ENCODE data around the gene PAWR. TPM values are rescaled to one million over a fixed set of nuclear protein-coding genes. Genes with fewer than 3 reads are reported as not detected.
A peak's percentile ranks its signal among the peaks of the same experiment; 100 is the strongest.

Gene PAWR
- total and polyA plus RNA-seq, 2 of the 13 experiments (the other 11 are each of a cell fraction or from before 2014, with no cell fraction given) = 29.1 to 36.1 TPM

DNA sequence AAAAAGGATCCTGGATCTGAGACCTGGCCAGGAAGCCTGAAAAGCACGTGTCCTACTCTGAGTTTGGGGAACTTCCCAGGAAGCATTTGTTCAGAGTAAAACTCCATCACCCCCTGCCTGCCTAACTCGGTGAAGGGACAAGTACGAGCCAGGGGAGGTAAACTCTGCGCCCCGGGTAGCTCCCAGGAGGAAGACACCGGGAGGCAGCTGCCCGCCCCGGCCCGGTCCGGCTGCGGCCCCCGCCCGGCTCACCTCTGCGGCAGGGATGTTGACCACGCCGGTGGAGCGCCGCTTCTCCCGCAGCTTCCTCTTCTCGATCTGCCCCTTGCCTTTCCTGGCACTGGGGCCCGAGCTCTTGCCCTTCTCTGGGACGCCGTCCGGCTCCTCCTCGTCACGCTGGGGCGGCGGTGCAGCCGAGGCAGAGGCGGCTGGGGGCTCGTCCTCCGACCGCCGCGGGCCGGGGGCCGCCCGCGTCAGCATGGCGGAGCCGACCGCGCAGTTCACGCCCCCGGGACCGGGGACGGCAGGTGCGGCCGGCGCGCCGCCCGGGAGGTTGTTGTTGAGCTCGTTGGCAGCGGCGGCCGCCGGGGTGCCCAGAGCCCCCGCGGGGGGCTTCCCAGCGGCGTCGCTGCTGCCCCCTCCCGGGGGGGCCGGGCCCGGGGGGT, 1.2 kb downstream of the PAWR start (continued):
- TF ChIP-seq SRY (CRISPR knock-in tag; IDR thresholded peaks at IDR 0.05) (peak; percentile 79; the same call in 1 of the 2 replicates), ELF3 (CRISPR knock-in tag; IDR thresholded peaks at IDR 0.05) (no peak), ZSCAN25 (CRISPR knock-in tag; IDR thresholded peaks at IDR 0.05) (peak; percentile 62; the same call in 1 of the 2 replicates), SNRNP70 (IDR thresholded peaks at IDR 0.05; ENCODE audit: low read depth, low read length) (no peak), SP1 (IDR thresholded peaks at IDR 0.05) (no peak), SP1 (CRISPR knock-in tag; IDR thresholded peaks at IDR 0.05) (no peak), HDAC1 (CRISPR knock-in tag; IDR thresholded peaks at IDR 0.05) (peak; percentile 52; the same call in 1 of the 2 replicates), ATF7-NPFF (CRISPR knock-in tag; IDR thresholded peaks at IDR 0.05; ENCODE audit: low read depth) (peak; percentile 21; the same call in 1 of the 2 replicates), RAD51 (IDR thresholded peaks at IDR 0.05; ENCODE audit: borderline replicate concordance) (no peak), ZNF510 (CRISPR knock-in tag; IDR thresholded peaks at IDR 0.05; ENCODE audit: low read depth) (no peak), ZNF672 (CRISPR knock-in tag; IDR thresholded peaks at IDR 0.05) (no peak), SRF (IDR thresholded peaks at IDR 0.05; ENCODE audit: low read depth, low read length) (no peak)

- intact Hi-C loops (cut with micrococcal nuclease; ENCODE audit: unreplicated experiment) = loop anchor here (5.0 kb wide), 1 partner anchor 47 kb away; no protein-coding TSS in a partner anchor
- H3K9me3 ChIP-seq (ENCODE audit: low read length) = no peaks in the 10 kb centered on the region
Observed at GRCh38 chr12:79689061-79689476, 1.7 kb downstream of the PAWR start.

More at GRCh38 chr12:79689061-79689476, 1.7 kb downstream of the PAWR start:
- ATAC-seq (no peak), DNase-seq (ENCODE audit: low spot score) (no peak), FAIRE-seq (no peak)
- H3K4me2 ChIP-seq (ENCODE audit: low read depth, low read length) = peak overlapping the region; percentile 73
- no peak overlapping the region for H2AFZ ChIP-seq (ENCODE audit: low read length)
- H4K20me1 ChIP-seq (ENCODE audit: insufficient read depth, low read length) = peaks cover 47% of the 10 kb centered on the region
- under 1% methylated on average over 6 of the region's 6 CpGs for WGBS (ENCODE audit: low lambda C conversion rate)
- H3K9ac ChIP-seq (ENCODE audit: insufficient read depth, low read depth, low read length) = peak overlapping the region; percentile 95
- H3K79me2 ChIP-seq (ENCODE audit: insufficient read depth, low read length) = peaks cover 70% of the 10 kb centered on the region
- in situ Hi-C loops (cut with HindIII; ENCODE audit: extremely low pct_ligation_motif_present, low pct_unique_long_range_greater_than_20kb) = loop anchor here (25.0 kb wide), 1 partner anchor 127 kb away; no protein-coding TSS in a partner anchor
- no peaks in the 10 kb centered on the region; a peak in 1 of 5 replicates for H3K27me3 ChIP-seq (ENCODE audit: control insufficient read depth in 1 of 2, insufficient read depth in 2 of 2, low read length in 2 of 2)
- 0 out of 2 replicates have a peak, but pooled peaks have one; percentile 14 for TF ChIP-seq ZSCAN9 (CRISPR knock-in tag; IDR thresholded peaks at IDR 0.05; ENCODE audit: borderline replicate concordance)
- TF ChIP-seq ATF7 (IDR thresholded peaks at IDR 0.05) = peak; percentile 66; the same call in 1 of the 2 replicates
- TF ChIP-seq ATF7 (CRISPR knock-in tag; IDR thresholded peaks at IDR 0.05) = no peak
- peak; percentile 62; the same call in 1 of the 2 replicates for TF ChIP-seq BHLHE40 (IDR thresholded peaks at IDR 0.05; ENCODE audit: low read length)
- TF ChIP-seq ZNF382 (CRISPR knock-in tag; IDR thresholded peaks at IDR 0.05; ENCODE audit: borderline replicate concordance) = no peak
- POLR2A ChIA-PET = interaction anchor here (0.9 kb wide), 1 partner anchor 159 kb away, joined by 3 read pairs; no protein-coding TSS in a partner anchor
- CTCF ChIA-PET (ENCODE audit: low intra/inter-chr PET ratio, low total read pairs) = no interaction called here
- H3K27ac ChIP-seq (ENCODE audit: extremely low read length, insufficient read depth, low read length) = peak overlapping the region; percentile 99
- H3K4me3 ChIP-seq (replicated peaks in 1 of 3; ENCODE audit: insufficient read depth in 1 of 3, low read depth in 2 of 3, low read length in 3 of 3) = peak overlapping the region; percentile 76 to 97 (median 96)
- no peaks in the 10 kb centered on the region for H3K36me3 ChIP-seq (replicated peaks in 1 of 2; ENCODE audit: control insufficient read depth in 1 of 2, insufficient read depth in 2 of 2, low read length in 2 of 2)
- BruUV-seq (replicated peaks) = no TSS peak
- H3K4me1 ChIP-seq (ENCODE audit: insufficient read depth, low read length) = peaks cover 34% of the 10 kb centered on the region
